Naive thymus-derived CD4-positive, alpha-beta T cell (primary cell): ENCODE measurements around the gene PEX11B. TPM values are rescaled to one million over a fixed set of nuclear protein-coding genes. Genes with fewer than 3 reads are reported as not detected.
"Not testable (repeated sequence)": the region's sequence is repeated elsewhere in the genome, so short reads cannot be mapped to it uniquely, and the experiment has no call there.

Source experiments
- ATAC-seq: fragments of 150-1000 bp; cut with Tn5 transposase; 2 replicates; pipeline ENCODE4 v1.10.0; 2021; ENCODE audit warnings: mild to moderate bottlenecking, moderate library complexity
- CTCF ChIA-PET: fragments of 350-600 bp; sonication (Branson Sonifier 250); formaldehyde crosslinking; loops from one replicate; lab custom pipeline; 2021; ENCODE audit warnings: antibody characterized with exemption; lab: Charles Lee
- POLR2A ChIA-PET: fragments of 350-600 bp; sonication (Branson Sonifier 250); formaldehyde crosslinking; loops from one replicate; lab custom pipeline; 2021; ENCODE audit warnings: antibody characterized with exemption, inconsistent platforms; lab: Charles Lee
- DNase-seq, 9 donors: peaks; one replicate each; pipeline versions ENCODE4 v3.0.0 to v3.0.0-alpha.2; 2020 to 2022; ENCODE audit warnings: mixed read lengths in 1 of 9
- H3K27ac ChIP-seq: one replicate; pipeline ENCODE4 v1.7.0; 2013; ENCODE audit warnings: mild to moderate bottlenecking, low read depth, low read length, moderate library complexity
- H3K27me3 ChIP-seq, 2 donors: one replicate each; pipeline ENCODE4 v1.7.0; 2013; ENCODE audit warnings: low read length in 2 of 2, mild to moderate bottlenecking in 2 of 2, moderate library complexity in 2 of 2; ENCODE audit not compliant: control insufficient read depth in 2 of 2, insufficient read depth in 2 of 2
- H3K36me3 ChIP-seq, 3 experiments: 1 replicate in 2 of 3; 2 replicates in 1 of 3; pipeline ENCODE4 v1.7.0; 2013; ENCODE audit warnings: low read length in 3 of 3, mild to moderate bottlenecking in 3 of 3, moderate library complexity in 1 of 3; ENCODE audit not compliant: insufficient read depth in 3 of 3, control insufficient read depth in 2 of 3
- H3K4me1 ChIP-seq, 2 donors: one replicate each; pipeline ENCODE4 v1.7.0; 2013; ENCODE audit warnings: low read length in 2 of 2, mild to moderate bottlenecking in 2 of 2, moderate library complexity in 1 of 2; ENCODE audit not compliant: control insufficient read depth in 2 of 2, insufficient read depth in 2 of 2
- H3K4me3 ChIP-seq: 2 replicates; pipeline ENCODE4 v1.7.0; 2013; ENCODE audit warnings: mild to moderate bottlenecking, low read length
- H3K9me3 ChIP-seq, 3 experiments: 1 replicate in 2 of 3; 2 replicates in 1 of 3; pipeline ENCODE4 v1.7.0; 2013; ENCODE audit warnings: low read length in 3 of 3; ENCODE audit not compliant: control insufficient read depth in 2 of 3
- H3K27ac Mint-ChIP-seq, 9 donors: one replicate each; pipeline ENCODE4 v1.8.0; 2020 to 2022; ENCODE audit warnings: mixed read lengths in 9 of 9, mild to moderate bottlenecking in 8 of 9, moderate library complexity in 5 of 9, inconsistent platforms in 2 of 9
- H3K27me3 Mint-ChIP-seq, 5 donors: one replicate each; pipeline ENCODE4 v1.8.0; 2021 to 2022; ENCODE audit warnings: mixed read lengths in 5 of 5, mild to moderate bottlenecking in 1 of 5
- H3K36me3 Mint-ChIP-seq, 5 donors: one replicate each; pipeline ENCODE4 v1.8.0; 2020 to 2022; ENCODE audit warnings: mixed read lengths in 5 of 5, mild to moderate bottlenecking in 3 of 5, inconsistent platforms in 1 of 5
- H3K4me1 Mint-ChIP-seq, 7 donors: one replicate each; pipeline ENCODE4 v1.8.0; 2020 to 2022; ENCODE audit warnings: mixed read lengths in 7 of 7, mild to moderate bottlenecking in 3 of 7, inconsistent platforms in 1 of 7
- H3K4me3 Mint-ChIP-seq, 10 donors: one replicate each; pipeline ENCODE4 v1.8.0; 2020 to 2022; ENCODE audit warnings: mild to moderate bottlenecking in 10 of 10, mixed read lengths in 10 of 10, moderate library complexity in 6 of 10, inconsistent platforms in 2 of 10
- H3K9me3 Mint-ChIP-seq, 11 donors: one replicate each; pipeline ENCODE4 v1.8.0; 2020 to 2022; ENCODE audit warnings: mixed read lengths in 11 of 11, mild to moderate bottlenecking in 4 of 11, inconsistent platforms in 1 of 11, moderate library complexity in 1 of 11
- intact Hi-C, 2 donors: fragments of 100-400 bp; cut with micrococcal nuclease; formaldehyde crosslinking; loops; one replicate each; pipeline ENCODE4 v1.15.1; 2023
- polyA plus RNA-seq, 2 donors: library from polyadenylated mRNA; unstranded; fragments of 300-500 nt; fragmentation: Illumina TruSeq; gene quantifications; one replicate each; pipeline ENCODE4 v1.2.3, GENCODE V29; 2021
- total RNA-seq, 6 experiments: library from RNA in 5 of 6; stranded (reverse) in 5 of 6; gene quantifications; 1 replicate in 5 of 6; 2 replicates in 1 of 6; pipeline ENCODE4 v1.2.3 and lab custom pipeline; 2021 to 2026

Gene PEX11B
- total and polyA plus RNA-seq, 7 experiments from 2014 or later: 16.4 to 57.1 (median 38.4) TPM

- intact Hi-C loops: no loop called here
- H3K27ac ChIP-seq: no peak overlapping the region
- H3K27me3 ChIP-seq: no peaks in the 10 kb centered on the region
- ChIA-PET CTCF (no interaction called here), POLR2A (interaction anchor here (1.5 to 4.3 kb wide), 3 partner anchors 8 to 28 kb away, joined by 5 to 26 read pairs (median 14); partner anchors contain the start of genes ANKRD34A, LIX1L, POLR3GL and RBM8A)
- H3K9me3 ChIP-seq: no peaks in the 10 kb centered on the region
- Mint-ChIP-seq H3K27me3 (no peaks in the 10 kb centered on the region), H3K36me3 (peaks cover 0 to 31% (median 13%) of the 10 kb centered on the region in 5 donors), H3K4me3 (no peak overlapping the region), H3K27ac (peak overlapping the region in 5 of 9 donors; percentile 2 to 62 (median 54)), H3K9me3 (no peaks in the 10 kb centered on the region), H3K4me1 (peaks cover 14 to 27% (median 24%) of the 10 kb centered on the region in 7 donors)
- DNase-seq (no peak), ATAC-seq (no peak)
- H3K36me3 ChIP-seq: peaks cover 5 to 37% (median 9%) of the 10 kb centered on the region in 3 experiments
- no peak overlapping the region for H3K4me3 ChIP-seq
- H3K4me1 ChIP-seq: peaks cover 6 to 16% of the 10 kb centered on the region in 2 donors
Measured at GRCh38 chr1:145936247-145936646, 17.7 kb upstream of the PEX11B start.

GRCh38 chr1:145935708-145936107 lies 17.2 kb upstream of the PEX11B start:
- POLR2A ChIA-PET: interaction anchor here (1.5 to 4.3 kb wide), 4 partner anchors 8 to 59 kb away, joined by 5 to 26 read pairs (median 10); partner anchors contain the start of genes ANKRD34A, LIX1L, POLR3GL and RBM8A

GRCh38 chr1:145932522-145933009 lies 14.0 kb upstream of the PEX11B start:
- Histone ChIP-seq H3K36me3 (peaks cover 5 to 24% (median 9%) of the 10 kb centered on the region in 3 experiments), H3K4me1 (peaks cover 16 to 24% of the 10 kb centered on the region in 2 donors), H3K27ac (peak overlapping the region; percentile 70), H3K4me3 (peak overlapping the region; percentile 30)
- DNase-seq: peak in 8 of 9 donors; percentile 20 to 44 (median 41)
- H3K9me3 ChIP-seq, H3K9me3 Mint-ChIP-seq, H3K27me3 Mint-ChIP-seq, ATAC-seq, H3K27me3 ChIP-seq: not testable (repeated sequence)
- Mint-ChIP-seq H3K27ac (peak overlapping the region; percentile 83 to 96 (median 93)), H3K36me3 (peaks cover 0 to 32% (median 13%) of the 10 kb centered on the region in 5 donors), H3K4me1 (peaks cover 23 to 40% (median 29%) of the 10 kb centered on the region in 7 donors), H3K4me3 (peak overlapping the region; percentile 46 to 79 (median 66))
- ChIA-PET POLR2A (interaction anchor here (1.0 to 4.7 kb wide), 10 partner anchors 9 to 63 kb away, joined by 3 to 24 read pairs (median 6); partner anchors contain the start of genes ANKRD34A, LIX1L, POLR3GL and TXNIP), CTCF (interaction anchor here (1.0 to 2.9 kb wide), 2 partner anchors 22 to 26 kb away, joined by 3 to 8 read pairs; partner anchors contain the start of gene LIX1L)
- intact Hi-C loops: loop anchor here in 1 of 2 donors (1.0 kb wide), 2 partner anchors 25 to 30 kb away; no protein-coding TSS in a partner anchor

More at GRCh38 chr1:145935708-145936107, 17.2 kb upstream of the PEX11B start:
- H3K9me3 ChIP-seq: no peaks in the 10 kb centered on the region
- no peak overlapping the region for H3K27ac ChIP-seq
- H3K4me3 ChIP-seq: no peak overlapping the region
- peaks cover 6 to 16% of the 10 kb centered on the region in 2 donors for H3K4me1 ChIP-seq
- Mint-ChIP-seq H3K27me3 (no peaks in the 10 kb centered on the region), H3K36me3 (peaks cover 0 to 31% (median 13%) of the 10 kb centered on the region in 5 donors), H3K9me3 (no peaks in the 10 kb centered on the region), H3K4me3 (no peak overlapping the region), H3K4me1 (peaks cover 19 to 31% (median 24%) of the 10 kb centered on the region in 7 donors), H3K27ac (peak overlapping the region in 6 of 9 donors; percentile 1 to 73 (median 20))
- CTCF ChIA-PET: no interaction called here
- no peak for DNase-seq
- H3K36me3 ChIP-seq: peaks cover 5 to 32% (median 9%) of the 10 kb centered on the region in 3 experiments
- H3K27me3 ChIP-seq: no peaks in the 10 kb centered on the region
- no peak for ATAC-seq
- intact Hi-C loops: no loop called here

GRCh38 chr1:145927916-145928643 lies 9.6 kb upstream of the PEX11B start:
- H3K4me1 ChIP-seq: peaks cover 28 to 34% of the 10 kb centered on the region in 2 donors
- no peaks in the 10 kb centered on the region for H3K9me3 ChIP-seq
- CTCF ChIA-PET: interaction anchor here (0.6 to 3.4 kb wide), 12 partner anchors 9 to 86 kb away, joined by 3 to 29 read pairs (median 4); partner anchors contain the start of genes ANKRD34A, LIX1L, PEX11B and POLR3GL
- no peak for ATAC-seq
- POLR2A ChIA-PET: interaction anchor here (0.7 to 3.7 kb wide), 39 partner anchors 8 to 1677 kb away, joined by 3 to 137 read pairs (median 6); partner anchors contain the start of genes ANKRD34A, ANKRD35, LIX1L and NUDT17
- H3K36me3 ChIP-seq: peaks cover 3 to 6% (median 5%) of the 10 kb centered on the region in 3 experiments
- H3K4me3 ChIP-seq: peak overlapping the region; percentile 98
- no peaks in the 10 kb centered on the region for H3K27me3 ChIP-seq
- H3K27ac ChIP-seq: peak overlapping the region; percentile 100
- Mint-ChIP-seq H3K27ac (peak overlapping the region in 4 of 9 donors; percentile 56 to 95 (median 94)), H3K9me3 (no peaks in the 10 kb centered on the region), H3K36me3 (peaks cover 0 to 11% (median 8%) of the 10 kb centered on the region in 5 donors), H3K27me3 (no peaks in the 10 kb centered on the region), H3K4me3 (peak overlapping the region in 8 of 10 donors; percentile 8 to 86 (median 73)), H3K4me1 (peaks cover 19 to 34% (median 29%) of the 10 kb centered on the region in 7 donors)
- DNase-seq: no peak
- intact Hi-C loops: loop anchor here (1.0 to 2.0 kb wide), 12 partner anchors 10 to 109 kb away; partner anchors contain the start of genes PEX11B (in 2 of the 2), PIAS3 (in 2 of the 2), ANKRD34A (in 1 of the 2) and LIX1L (in 1 of the 2)

- Mint-ChIP-seq H3K36me3 (peaks cover 0 to 15% (median 7%) of the 10 kb centered on the region in 5 donors), H3K27me3 (no peaks in the 10 kb centered on the region), H3K9me3 (no peaks in the 10 kb centered on the region), H3K4me1 (peaks cover 11 to 33% (median 23%) of the 10 kb centered on the region in 7 donors), H3K27ac (peak within 1 kb of the TSS in 3 of 9 donors; percentile 56 to 95 (median 94)), H3K4me3 (peak within 1 kb of the TSS in 4 of 10 donors; percentile 48 to 85 (median 75))
- Histone ChIP-seq H3K27ac (peak within 1 kb of the TSS; percentile 100), H3K9me3 (no peaks in the 10 kb centered on the region), H3K4me1 (peaks cover 26 to 28% of the 10 kb centered on the region in 2 donors), H3K4me3 (peak within 1 kb of the TSS; percentile 98), H3K27me3 (no peaks in the 10 kb centered on the region), H3K36me3 (peaks cover 3 to 6% (median 5%) of the 10 kb centered on the region in 3 experiments)
- intact Hi-C loops: loop anchor here (1.0 to 2.0 kb wide), 12 partner anchors 9 to 110 kb away; partner anchors contain the start of genes PEX11B (in 2 of the 2), PIAS3 (in 2 of the 2), ANKRD34A (in 1 of the 2) and LIX1L (in 1 of the 2)
- ChIA-PET CTCF (interaction anchor here (0.6 to 3.4 kb wide), 12 partner anchors 8 to 103 kb away, joined by 3 to 29 read pairs (median 4); partner anchors contain the start of genes ANKRD34A, LIX1L, PEX11B and POLR3C), POLR2A (interaction anchor here (0.7 to 3.7 kb wide), 37 partner anchors 9 to 1678 kb away, joined by 3 to 137 read pairs (median 6); partner anchors contain the start of genes ANKRD34A, ANKRD35, LIX1L and NUDT17)
- ATAC-seq: peak; percentile 98
- peak; percentile 70 to 98 (median 96) for DNase-seq
Measured at GRCh38 chr1:145927063-145927886, 8.8 kb upstream of the PEX11B start, which contains the start of gene RBM8A. RBM8A (minus strand) TSS chr1:145927484; CDS start chr1:145927426, 58 bp downstream.
